ENCODE data around the gene TSHZ2.

DNA sequence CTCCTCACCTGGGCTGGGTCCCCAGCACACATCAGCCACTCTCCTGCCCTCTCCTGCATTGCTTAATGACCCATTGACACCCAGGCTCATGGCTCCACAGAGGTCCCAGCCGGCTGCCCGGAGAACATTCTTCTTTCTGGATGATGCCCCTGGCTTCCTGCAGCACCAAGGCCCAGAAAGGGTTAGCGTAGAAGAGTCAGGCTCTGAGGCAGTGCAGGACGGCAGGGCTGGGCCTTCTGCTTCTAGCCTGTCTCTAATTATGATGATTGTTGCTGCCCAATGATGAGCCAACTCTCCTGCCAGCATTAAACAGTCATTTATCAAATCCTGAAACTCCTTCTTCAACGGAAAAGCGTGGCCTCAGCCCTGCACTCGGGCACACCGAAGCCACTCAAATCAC is 555.0 kb downstream of the TSHZ2 start:
- TF ChIP-seq POLR2AphosphoS5 (IDR thresholded peaks at IDR 0.05; ENCODE audit: low read depth, low read length) (no peak), POLR2A (IDR thresholded peaks at IDR 0.05; ENCODE audit: low read depth, low read length) (no peak), TAF1 (IDR thresholded peaks at IDR 0.05; ENCODE audit: borderline replicate concordance, low read depth, low read length) (no peak)

Data from GM12892 (cell line).